GM18507 (cell line): ENCODE measurements around the gene WSCD2.

Experiments
- DNase-seq: peaks from one replicate; pipeline ENCODE4 v3.0.0; 2011; ENCODE audit warnings: low read depth; ENCODE audit not compliant: insufficient read length; ENCODE audit errors: extremely low spot score
- FAIRE-seq: peaks from 2 replicates; lab custom pipeline; 2011; peaks lifted over from hg19 to GRCh38; lab: Jason Lieb, UNC

The WSCD2 gene

DNA sequence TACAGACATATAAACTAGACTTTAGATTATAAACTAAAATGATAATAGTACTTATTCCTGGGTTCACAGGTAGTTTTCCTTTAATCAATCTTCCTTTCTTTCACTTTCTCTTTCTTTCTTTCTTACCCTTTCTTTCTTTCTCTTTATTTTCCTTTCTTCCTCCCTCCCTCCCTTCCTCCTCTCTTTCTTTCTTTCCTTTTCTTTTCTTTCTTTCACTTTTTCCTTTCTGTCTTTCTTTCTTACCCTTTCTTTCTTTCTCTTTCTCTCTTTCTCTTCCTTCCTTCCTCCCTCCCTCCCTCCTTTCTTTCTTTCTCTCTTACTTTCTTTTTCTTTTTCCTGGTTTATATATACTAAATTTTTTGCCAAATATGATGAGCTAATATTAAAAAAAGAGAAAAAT lies 148.5 kb downstream of the WSCD2 start:
- FAIRE-seq = no peak
- no peak for DNase-seq

DNA sequence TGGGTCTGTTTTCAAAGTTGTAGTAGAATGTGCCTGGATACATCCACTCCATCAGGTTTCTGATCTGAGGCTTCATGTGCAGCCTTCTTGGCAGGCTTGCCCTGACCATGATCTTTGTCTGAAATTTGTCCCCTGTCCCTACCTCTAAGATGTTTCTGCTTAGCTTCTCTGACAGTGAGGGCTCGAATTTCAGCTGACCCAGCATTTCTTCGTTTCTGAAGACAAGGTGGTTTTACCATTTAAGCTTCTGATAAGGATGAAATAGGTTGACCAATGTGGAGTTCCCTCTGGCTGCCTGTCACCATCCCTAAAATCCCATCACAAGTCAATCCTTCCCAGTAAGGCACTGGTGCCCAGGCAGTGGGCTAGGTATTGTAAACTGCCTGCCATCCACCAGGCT lies 153.1 kb downstream of the WSCD2 start:
- DNase-seq (no peak), FAIRE-seq (no peak)

DNA sequence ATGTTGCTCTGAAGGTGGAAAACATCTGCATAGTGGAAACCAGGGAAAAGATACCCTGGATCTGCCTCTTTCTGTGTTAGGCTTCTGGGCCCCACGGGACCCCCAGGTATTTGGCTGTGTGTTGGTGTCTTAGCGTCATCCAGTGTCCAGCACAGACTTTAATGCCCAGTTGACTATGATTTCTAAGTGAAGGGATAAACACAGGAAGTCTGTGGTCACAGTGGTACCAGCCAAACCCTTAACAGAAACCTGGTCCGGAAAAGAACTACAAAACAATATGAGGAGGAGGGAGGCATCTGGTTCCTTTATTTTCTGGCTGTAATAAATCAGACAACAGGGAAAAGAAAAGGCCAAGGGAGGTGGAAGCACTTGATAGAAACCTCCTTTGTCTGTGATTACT lies 153.6 kb downstream of the WSCD2 start:
- no peak for DNase-seq
- no peak for FAIRE-seq

DNA sequence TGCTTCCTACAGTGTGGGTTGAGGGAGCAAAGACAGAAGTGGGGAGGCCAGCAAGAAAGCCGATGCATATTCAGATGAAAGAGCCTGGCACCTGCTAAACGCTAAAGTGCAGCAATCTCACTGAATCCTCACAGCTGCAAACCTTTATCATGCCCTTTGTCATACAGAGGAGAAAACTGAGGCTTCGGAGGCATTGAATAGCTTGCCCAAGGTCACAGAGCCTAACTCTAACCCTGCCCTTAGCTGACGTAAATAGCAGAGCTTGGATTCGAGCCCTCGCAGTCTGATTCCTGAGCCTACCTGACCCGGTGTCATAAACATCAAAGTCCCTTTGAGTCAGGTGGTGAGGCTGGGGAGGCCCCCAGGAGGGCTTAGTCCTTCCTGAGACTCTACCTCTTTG lies 155.1 kb downstream of the WSCD2 start:
- DNase-seq = no peak
- FAIRE-seq = no peak

DNA sequence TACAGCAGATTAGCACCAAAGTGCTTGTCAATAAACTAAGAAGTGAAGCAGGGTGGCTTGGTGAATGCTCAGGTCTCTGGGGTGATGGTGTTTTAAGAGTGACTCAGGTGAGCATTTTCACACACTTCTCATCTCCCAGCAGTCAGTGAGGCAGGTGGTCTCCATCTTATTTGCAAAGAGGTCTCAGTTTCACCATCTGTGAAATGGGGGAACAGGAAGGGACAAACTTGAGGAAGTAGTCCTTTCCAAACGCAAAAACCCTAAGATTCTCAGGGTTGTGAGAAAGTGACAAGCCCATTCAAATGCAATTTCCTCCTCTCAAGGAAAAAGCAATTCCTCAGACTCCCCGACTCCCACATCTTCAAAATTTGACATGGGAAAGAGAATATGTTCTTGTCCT lies 155.9 kb downstream of the WSCD2 start:
- DNase-seq (no peak), FAIRE-seq (no peak)

DNA sequence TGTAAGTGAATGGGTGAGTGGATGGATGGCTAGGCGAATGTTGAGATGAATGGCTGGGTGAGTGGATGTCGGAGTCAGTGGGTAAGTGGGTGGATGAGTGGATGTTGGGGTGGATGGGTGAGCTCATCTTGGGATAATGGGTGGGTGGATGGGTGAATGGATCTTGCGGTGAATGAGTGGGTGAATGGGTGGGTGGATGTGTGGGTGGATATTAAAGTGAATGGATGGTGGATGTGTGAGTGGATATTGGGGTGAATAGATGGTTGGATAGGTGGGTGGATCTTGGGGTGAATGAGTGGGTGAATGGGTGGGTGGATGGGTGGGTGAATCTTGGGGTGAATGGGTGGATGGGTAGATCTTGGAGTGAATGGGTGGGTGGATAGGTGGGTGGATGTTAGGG lies 158.1 kb downstream of the WSCD2 start:
- FAIRE-seq (no peak), DNase-seq (no peak)

DNA sequence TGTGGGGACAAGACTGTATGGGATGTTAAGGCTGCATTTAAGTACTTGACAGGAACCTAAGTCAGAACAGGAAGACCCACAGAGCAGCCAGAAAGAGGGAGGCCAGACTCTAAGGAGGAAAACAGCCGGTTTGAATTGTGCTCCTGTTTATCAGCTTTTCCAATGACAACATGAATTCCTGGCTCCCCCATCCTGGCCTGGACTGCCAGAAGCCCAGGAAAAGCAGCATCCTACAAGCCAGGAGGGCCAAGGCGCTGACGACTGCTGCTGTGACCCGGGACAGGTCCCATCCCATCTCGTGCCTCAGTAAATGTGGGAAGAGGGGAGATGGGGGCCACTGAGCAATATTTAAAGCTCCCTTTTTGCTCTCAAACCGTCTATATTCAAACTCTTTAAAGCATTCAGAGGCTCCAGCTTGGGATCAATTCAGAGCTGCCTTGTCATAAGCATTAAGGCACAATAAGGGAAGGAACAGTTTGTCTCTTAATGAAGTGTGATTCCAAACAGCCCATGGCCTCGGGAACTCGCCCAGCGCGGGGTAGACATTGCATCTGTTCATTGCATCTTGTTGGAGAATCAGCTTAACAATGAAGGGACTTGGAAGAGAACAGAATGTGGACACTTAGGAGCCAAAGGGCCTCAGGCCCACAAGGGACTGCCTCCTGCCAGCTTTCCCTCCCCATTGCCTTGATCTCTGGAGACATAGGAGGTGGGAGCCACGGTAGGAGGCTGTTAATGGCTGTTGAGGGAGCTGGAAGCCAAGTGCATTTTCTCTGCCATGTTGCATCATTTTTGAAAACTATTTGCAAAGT lies 160.5 kb downstream of the WSCD2 start:
- FAIRE-seq = no peak

DNA sequence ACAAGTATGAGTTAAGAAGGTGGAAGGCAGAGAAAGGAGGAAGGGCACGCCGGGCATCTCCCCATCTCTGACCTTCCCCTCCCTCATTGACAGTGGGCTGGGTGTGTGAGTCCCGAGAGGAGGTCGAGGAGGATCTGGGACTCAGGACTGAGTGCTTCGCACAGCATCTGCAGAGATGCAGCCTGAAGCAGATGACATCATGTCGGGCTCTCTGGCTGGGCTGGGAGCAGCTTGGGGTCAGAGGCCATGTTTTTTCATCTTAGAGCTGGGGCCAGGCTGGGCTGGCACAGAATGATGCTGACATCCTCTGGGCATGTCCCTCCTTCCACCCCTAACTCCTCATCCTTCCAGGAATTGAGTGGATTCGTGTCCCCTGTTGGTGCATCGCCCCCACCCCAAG lies 166.6 kb downstream of the WSCD2 start:
- DNase-seq = no peak
- no peak for FAIRE-seq

More for the DNA sequence above, 160.5 kb downstream of the WSCD2 start:
- no peak for DNase-seq

DNA sequence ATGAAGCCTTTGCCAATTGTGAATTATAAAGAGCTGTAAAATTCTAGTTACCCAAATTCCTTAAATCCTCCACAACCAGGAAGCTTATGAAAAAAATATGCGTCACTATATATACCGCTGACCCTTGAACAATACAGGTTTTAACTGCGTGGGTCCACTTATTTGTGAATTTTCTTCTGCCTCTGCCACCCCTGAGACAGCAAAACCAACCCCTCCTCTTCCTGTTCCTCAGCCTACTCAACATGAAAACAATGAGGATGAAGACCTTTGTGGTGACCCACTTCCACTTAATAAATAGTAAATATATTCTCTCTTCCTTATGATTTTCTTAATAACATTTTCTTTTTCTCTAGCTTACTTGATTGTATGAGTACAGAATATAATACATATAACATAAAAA lies 167.9 kb downstream of the WSCD2 start:
- FAIRE-seq = peak; percentile 5
- no peak for DNase-seq

DNA sequence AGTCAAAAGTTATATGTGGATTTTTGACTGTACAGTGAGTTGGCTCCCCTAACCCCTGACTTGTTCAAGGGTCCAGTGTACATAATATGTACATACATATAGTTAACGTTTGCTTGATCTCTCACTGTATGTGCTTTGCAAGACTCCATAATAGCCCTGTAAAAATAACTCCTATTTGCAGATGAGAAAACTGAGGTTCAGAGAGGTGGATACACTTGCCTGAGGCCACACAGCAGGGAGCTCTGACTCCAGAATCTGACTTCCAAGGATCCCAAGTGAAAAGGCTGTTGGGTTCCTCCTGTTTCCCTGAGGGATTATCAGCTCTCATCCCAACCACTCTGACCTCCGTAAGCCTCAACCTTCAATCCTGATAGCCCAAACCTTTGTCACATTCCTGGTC lies 168.3 kb downstream of the WSCD2 start:
- no peak for FAIRE-seq

DNA sequence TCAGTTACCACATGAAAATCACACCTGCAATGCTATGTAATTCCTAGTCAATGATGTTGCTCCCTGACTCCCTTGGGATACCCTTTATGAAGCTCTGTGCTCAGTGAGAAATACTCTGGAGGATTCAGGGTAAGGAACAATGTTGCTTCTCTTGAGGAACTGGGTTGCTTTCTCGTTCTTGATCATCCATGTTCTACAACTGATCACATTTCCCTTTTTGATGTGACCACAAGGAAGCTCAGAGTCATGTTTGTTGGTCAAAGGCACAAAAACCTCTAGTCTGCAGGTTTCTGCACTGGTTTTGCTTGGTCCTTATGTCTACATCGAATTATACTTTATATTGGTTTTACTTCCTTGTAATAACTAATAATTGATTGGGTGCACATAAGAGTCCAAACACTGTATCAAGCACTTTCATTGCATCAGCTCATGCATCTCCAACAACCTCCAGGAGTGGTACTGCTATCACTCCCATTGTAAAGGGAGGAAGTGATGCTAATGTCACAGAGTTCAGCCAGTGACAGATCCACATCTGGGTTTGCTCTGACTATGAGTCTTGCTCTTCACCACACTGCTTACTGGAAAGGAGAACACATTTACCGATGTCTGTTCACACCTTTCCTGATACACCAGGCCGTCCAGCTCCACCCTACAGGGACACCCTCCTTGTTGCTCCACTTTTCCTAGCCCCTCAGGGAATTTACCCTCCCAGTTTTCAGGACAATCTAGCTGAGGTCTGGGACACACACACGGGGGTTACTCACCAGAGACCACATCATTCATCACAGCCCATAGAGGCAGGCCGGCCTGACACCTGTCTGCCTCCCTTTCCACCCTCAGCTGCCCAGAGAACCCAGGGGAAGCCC lies 169.0 kb downstream of the WSCD2 start:
- DNase-seq (no peak), FAIRE-seq (peak; percentile 75)

More for the DNA sequence above, 168.3 kb downstream of the WSCD2 start:
- no peak for DNase-seq

DNA sequence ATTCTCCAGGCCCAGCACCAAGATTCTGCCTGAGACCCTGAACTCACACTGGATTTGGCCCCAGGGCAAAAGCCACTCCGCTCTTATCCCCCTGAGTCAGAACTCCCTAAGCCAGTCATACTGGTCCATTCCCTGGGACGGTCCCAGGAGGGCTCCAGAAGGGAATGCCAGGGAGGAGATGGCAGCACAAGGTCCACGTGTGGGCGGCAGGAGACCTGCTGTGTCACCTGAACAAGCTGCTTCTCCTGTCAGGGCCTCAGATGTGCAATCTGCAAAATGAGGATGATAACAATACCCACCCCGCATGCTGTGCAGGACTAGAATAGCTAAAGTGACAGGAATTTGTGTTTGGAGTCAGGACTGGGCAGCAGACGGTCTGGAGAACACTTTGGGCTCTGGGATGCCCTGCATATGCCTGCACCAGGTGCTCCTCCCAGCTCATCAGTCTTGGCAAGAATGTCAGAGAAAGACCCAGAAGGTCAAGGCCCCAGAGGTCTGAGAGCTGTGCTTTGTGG lies 169.7 kb downstream of the WSCD2 start:
- no peak for DNase-seq
- no peak for FAIRE-seq

DNA sequence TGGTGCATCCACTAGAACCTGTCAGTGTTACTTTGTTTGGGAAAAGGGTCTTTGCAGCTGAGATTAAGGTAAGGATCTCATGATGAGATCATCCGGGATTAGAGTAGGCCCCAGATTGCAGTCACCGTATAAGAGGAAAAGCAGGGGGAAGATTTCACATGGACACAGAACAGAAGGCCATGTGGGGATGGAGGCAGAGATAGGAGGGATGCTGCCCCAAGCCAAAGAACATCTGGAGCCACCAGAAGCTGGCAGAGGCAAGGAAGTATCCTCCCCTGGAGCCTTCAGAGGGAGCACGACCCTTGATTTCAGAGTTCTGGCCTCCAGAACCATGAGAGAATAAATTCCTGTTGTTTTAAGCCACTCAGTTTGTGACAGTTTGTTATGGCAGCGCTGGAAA lies 170.4 kb downstream of the WSCD2 start:
- no peak for DNase-seq
- FAIRE-seq = no peak
